SK-N-DZ (cell line): ENCODE results near the gene FEM1C. TPM values are rescaled to one million over a fixed set of nuclear protein-coding genes. Genes with fewer than 3 reads are reported as not detected.

Experiments used
- DNase-seq: peaks from one replicate; pipeline ENCODE4 v3.0.0-alpha.2; 2015; ENCODE audit warnings: low spot score
- polyA plus RNA-seq, 2 experiments: library from polyadenylated mRNA; depleted of rRNA; stranded (reverse); fragments of >200 nt; gene quantifications; 2 replicates each; pipeline ENCODE4 v1.2.3, GENCODE V29; 2014

FEM1C gene, protein sequence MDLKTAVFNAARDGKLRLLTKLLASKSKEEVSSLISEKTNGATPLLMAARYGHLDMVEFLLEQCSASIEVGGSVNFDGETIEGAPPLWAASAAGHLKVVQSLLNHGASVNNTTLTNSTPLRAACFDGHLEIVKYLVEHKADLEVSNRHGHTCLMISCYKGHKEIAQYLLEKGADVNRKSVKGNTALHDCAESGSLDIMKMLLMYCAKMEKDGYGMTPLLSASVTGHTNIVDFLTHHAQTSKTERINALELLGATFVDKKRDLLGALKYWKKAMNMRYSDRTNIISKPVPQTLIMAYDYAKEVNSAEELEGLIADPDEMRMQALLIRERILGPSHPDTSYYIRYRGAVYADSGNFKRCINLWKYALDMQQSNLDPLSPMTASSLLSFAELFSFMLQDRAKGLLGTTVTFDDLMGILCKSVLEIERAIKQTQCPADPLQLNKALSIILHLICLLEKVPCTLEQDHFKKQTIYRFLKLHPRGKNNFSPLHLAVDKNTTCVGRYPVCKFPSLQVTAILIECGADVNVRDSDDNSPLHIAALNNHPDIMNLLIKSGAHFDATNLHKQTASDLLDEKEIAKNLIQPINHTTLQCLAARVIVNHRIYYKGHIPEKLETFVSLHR
- polyA plus RNA-seq (2014; cell fraction: cytosol; rRNA removed) = 5.3 and 5.6 TPM in 2 replicates
- polyA plus RNA-seq (2014; cell fraction: nucleus; rRNA removed) = 4.0 and 4.6 TPM in 2 replicates

DNA sequence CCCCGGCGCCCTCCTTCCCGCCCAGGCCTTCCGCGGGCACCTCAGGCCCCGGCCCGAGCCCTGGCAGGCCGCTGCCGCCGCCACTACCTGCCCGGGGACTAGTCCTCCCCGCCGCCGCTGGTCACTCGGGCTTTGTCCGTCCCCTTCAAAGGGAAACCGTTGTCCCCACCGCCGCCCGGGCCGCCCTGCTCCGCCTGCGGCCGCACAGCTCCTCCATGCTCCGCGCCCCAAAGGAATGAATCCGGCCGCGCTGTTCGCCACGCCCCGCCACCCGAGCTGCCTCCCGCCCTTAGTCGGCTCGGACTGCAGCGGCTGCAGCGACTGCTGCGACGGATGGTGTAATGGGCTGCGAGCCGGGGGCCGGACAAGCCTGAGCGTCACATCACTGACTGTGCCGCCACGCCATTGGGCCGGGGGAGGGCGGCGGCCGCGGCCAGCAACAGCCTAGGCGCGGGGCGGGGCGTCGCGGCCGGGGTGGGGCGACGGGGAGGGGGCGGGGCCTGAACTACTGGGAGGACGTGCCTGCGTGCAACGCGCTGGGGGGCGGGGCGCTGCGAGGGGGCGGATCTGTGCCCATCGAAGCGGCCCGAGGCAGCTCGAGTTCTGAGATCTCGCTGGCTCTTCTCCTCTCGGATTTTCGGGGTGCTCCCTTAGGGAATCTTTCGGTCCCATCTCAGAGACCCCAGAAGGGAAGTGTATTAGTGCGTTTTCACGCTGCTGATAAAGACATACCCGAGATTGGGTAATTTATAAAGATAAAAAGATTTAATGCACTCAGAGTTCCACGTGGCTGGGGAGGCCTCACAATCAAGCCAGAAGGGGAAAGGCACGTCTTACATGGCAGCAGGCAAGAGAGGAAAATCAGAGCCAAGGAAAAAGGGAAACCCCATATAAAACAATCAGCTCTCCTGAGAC is at the start of gene FEM1C:
FEM1C (minus strand) TSS at position 340 of the 915 bp plus-strand sequence. CDS start 1,282 bp downstream, outside the sequence.
- DNase-seq = peak; percentile 94

GRCh38 chr5:115589043-115589442 is 44.5 kb upstream of the FEM1C start:
- DNase-seq = no peak

DNA sequence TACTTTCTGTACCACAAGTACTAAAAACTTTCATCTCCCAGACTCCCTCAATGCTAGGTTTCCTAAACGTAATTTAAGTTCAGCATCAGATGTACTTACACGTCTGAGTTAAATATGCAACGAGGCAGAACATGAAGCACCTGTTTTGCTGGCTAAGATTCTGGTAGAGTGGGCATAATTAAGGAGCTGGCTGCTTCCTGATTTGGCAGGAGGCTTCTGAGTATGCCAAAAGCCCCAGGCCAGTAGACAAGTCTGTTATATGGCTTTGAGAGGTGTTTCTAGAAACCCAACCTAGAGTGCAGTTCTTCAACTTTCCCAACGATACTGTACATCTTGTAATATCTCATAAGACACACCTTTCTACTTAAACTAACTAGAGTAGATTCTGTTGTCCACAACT is 44.1 kb upstream of the FEM1C start:
- no peak for DNase-seq

GRCh38 chr5:115586525-115587146 is 42.1 kb upstream of the FEM1C start:
- DNase-seq = peak; percentile 11

GRCh38 chr5:115585265-115585664 is 40.7 kb upstream of the FEM1C start:
- no peak for DNase-seq

DNA sequence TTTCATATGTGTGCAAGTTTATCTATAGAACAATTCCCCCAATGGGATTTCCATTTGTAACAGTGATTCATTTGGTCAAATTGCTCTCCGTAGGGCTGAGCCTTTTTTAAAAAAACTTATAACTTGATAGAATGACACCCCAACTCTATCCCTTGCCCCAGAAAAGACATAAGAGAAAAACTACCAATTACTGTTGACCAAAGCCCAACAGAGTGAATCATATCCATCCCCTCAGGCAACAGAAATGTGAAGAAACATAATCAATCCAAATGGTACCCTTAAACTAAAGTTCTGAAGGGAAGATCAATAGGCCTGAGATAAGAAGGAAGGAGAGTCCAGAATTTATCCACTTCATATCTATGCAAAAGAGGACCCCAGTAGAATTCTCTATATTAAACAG is 39.9 kb upstream of the FEM1C start:
- DNase-seq = no peak

DNA sequence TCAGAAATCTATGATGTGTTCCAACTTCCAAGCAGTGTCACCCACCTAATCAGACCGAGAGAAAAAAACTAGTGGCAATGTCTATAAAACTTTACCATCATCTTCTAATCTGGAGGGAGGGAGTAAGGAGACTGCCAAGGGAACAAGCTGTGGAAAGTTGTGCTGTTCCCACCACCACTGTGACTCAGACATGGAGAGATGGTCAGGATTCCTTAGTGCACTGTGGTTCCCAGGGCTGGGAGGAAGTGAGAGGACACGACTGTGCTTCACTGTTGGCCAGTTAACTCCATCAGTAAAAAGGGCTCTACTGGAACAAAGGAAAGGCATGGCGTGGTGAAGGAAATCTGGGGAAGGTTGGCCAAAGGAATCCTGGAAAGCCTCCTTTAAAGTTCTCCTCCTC is 38.9 kb upstream of the FEM1C start:
- no peak for DNase-seq

DNA sequence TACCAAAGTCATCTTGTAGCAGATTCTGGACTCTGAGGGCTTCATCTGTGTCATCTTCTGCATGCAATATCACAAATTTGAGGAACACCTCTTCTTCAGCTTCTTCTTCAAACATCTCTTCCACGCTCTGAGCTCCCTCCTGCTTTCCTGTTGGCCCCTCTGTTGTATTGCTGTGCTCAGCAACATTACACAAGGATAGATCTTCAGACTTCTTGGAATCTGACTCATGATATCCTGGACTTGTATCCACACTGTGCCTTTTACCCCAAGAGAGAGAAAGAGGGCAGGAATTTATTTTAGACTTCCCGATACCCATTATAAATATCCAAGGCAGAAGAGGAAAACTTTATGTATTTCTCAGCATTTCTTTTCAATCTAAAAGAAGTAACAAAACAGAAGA is 36.4 kb upstream of the FEM1C start:
- DNase-seq = no peak

DNA sequence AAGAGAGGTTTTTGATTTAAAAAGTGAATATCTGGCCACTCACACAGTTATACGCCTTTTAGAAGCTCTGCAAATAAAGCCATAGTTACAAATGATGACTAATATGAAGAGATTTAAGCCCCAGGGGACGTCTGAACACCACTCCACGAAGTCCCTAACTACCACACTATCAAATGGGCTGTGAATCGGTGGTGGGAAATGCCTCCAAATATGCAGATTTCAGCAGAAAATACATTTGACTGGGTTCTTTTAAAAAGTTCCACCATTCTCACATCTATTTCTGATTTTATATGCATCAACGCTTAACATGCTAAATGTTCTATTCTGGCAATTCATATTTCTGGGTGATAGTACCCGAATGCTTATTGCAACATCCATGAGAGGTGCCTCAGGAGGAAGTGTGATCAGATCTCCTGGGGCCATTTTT is 35.2 kb upstream of the FEM1C start:
- no peak for DNase-seq

GRCh38 chr5:115579216-115579615 is 34.6 kb upstream of the FEM1C start:
- DNase-seq = no peak

- no peak for DNase-seq
Measured at GRCh38 chr5:115578657-115579056, 34.1 kb upstream of the FEM1C start.

DNA sequence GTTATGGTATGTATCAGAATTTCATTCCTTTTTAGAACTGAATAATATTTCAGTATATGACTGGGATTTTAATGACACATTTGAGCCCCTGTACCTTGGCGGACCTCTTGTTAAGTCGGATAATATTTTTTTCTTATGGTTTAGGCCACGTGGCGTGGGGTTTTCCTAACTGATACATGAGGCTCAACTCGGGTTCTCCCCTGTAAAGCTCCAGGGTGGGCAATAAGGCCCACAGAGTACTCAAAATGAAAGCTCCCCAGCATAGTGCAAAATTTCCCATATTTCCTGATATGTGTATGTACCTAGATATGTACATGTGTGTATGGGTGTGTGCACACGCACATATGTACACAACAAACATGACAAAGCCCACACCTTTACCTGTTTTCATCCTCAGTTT is 33.2 kb upstream of the FEM1C start:
- DNase-seq = no peak

DNA sequence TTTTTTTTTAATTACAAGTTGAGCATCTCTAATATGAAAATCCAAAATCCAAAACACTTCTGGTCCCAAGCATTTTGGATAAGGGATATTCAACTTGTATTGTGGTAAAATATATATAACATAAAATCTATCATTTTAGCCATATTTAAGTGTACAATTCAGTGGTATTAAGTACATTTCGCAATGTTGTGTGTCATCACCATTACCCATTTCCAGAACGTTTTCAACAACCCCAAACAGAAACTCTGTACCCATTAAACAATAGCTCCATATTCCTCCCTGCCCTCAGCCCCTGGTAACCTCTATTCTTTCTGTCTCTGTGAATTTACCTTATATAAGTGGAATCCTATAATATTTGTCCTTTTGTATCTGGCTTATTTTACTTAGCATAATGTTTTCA is 32.8 kb upstream of the FEM1C start:
- no peak for DNase-seq

- no peak for DNase-seq
Measured at GRCh38 chr5:115575167-115576070, 30.8 kb upstream of the FEM1C start.

- no peak for DNase-seq
Measured at GRCh38 chr5:115573133-115573532, 28.6 kb upstream of the FEM1C start.

- DNase-seq = no peak
Measured at GRCh38 chr5:115571441-115571878, 26.9 kb upstream of the FEM1C start.

DNA sequence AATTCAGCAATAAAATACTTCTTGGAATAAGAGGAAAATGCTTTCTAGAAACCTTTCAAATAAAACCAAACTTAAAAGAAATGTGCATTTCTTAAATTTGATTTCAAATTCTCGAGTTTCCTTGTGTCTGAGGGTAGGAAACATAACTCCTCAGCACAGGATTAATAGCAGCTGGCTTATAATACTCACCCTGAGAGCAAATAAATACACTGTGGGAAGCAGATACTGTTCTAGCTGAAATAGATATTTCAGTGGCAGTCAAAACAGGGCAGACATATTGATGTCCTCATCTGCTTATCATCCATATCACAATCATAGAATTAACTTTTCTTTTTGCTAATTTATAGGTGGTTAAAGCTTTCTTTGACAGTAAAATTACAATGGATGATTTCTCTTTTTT is 24.1 kb upstream of the FEM1C start:
- no peak for DNase-seq

DNA sequence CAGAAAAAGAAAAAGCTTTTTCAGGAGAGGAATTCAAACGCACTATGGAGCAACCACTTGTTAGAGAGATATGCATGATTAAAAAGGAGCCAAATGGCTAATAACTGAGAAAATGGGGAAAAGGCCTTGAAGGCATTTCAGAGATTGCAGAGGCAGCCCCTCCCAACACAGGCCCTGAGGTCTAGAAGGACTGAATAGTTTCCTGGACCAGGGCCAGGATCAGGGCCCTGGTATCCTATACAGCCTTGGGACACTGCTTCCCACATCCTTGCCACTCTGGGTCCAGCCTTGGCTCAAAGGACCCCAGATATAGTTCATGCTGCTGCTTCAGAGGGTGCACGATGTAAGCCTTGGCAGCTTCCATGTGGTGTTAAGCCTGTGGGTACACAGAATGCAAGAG is 20.7 kb upstream of the FEM1C start:
- DNase-seq = no peak

- DNase-seq = no peak
Measured at GRCh38 chr5:115561176-115561575, 16.6 kb upstream of the FEM1C start.

DNA sequence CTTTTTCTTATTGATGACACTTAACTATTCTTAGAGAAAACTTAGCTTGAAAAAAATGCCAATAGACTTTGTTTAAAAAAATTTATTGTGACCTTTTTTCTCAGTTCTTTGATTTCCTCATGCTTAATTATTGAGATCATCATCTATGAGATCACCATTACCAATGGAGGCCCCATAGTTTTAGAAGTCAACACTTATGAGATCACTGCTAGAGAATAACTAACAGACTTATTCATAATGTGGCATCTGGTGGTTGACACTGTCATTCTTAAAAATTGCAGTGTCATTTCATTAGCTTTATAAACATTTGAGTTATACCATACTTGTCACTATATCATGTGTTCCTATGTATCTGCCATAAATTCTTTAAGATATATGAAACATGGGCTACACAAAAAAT is 14.9 kb upstream of the FEM1C start:
- no peak for DNase-seq
